Loucy (cell line): Measurements from ENCODE around the gene TMEM63A.

Source experiments
- EZH2phosphoT487 ChIP-seq: fragments of 200-600 bp; IDR thresholded peaks from 2 replicates; pipeline ENCODE4 v1.6.1; 2018; ENCODE audit warnings: antibody characterized with exemption, mild to moderate bottlenecking, moderate library complexity, borderline replicate concordance
- TF ChIP-seq, protein P1 (sequence below): fragments of 200-600 bp; sonication (generic); conservative IDR thresholded peaks from 2 replicates; pipeline ENCODE4 v1.5.1; 2014; ENCODE audit warnings: mild to moderate bottlenecking, antibody characterized with exemption, low read length

DNA sequence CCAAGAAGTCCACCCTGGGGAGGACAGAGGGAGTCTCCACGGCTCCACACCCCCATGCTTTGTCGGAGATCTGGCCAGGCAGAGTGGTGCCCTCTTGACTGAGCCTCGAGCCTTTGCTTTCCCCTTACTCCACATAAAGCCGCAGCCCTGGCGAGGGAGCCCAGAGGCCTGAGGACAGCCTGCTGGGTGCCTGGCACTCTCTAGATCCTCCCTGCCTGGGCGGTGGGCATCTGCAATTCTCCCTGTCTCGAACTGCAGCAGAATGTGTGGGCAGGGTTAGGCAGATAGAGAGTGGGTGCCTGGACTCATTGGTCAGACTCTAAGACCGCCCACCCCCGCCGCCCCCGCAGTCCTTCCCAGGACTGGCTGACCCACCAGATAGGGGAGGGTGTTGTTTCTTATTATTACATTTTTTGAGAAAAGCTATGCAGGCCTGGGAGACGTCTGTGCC is 58.3 kb downstream of the TMEM63A start:
- TF ChIP-seq, protein P1, sequence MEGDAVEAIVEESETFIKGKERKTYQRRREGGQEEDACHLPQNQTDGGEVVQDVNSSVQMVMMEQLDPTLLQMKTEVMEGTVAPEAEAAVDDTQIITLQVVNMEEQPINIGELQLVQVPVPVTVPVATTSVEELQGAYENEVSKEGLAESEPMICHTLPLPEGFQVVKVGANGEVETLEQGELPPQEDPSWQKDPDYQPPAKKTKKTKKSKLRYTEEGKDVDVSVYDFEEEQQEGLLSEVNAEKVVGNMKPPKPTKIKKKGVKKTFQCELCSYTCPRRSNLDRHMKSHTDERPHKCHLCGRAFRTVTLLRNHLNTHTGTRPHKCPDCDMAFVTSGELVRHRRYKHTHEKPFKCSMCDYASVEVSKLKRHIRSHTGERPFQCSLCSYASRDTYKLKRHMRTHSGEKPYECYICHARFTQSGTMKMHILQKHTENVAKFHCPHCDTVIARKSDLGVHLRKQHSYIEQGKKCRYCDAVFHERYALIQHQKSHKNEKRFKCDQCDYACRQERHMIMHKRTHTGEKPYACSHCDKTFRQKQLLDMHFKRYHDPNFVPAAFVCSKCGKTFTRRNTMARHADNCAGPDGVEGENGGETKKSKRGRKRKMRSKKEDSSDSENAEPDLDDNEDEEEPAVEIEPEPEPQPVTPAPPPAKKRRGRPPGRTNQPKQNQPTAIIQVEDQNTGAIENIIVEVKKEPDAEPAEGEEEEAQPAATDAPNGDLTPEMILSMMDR: no peak
- TF ChIP-seq EZH2phosphoT487: no peak
